ENCODE measurements around the gene QPCTL.

QPCTL gene

GRCh38 chr19:45646345-45646698 is 46.1 kb upstream of the QPCTL start:
- DNase-seq (ENCODE audit: low spot score): no peak
- CTCF ChIA-PET: interaction anchor here (0.7 kb wide), 1 partner anchor 28 kb away, joined by 3 read pairs; no protein-coding TSS in a partner anchor

GRCh38 chr19:45650722-45651121 is 41.7 kb upstream of the QPCTL start:
- no peak overlapping the region for H3K27ac ChIP-seq
- ChIA-PET POLR2A (ENCODE audit: low non-redundant PET) (no interaction called here), CTCF (interaction anchor here (0.6 kb wide), 2 partner anchors 9 to 134 kb away, joined by 5 read pairs; no protein-coding TSS in a partner anchor)
- TF ChIP-seq CTCF (conservative IDR thresholded peaks at IDR 0.05; ENCODE audit: low read depth): no peak
- no peak for DNase-seq (ENCODE audit: low spot score)

More at GRCh38 chr19:45646345-45646698, 46.1 kb upstream of the QPCTL start:
- H3K27ac ChIP-seq: peak overlapping the region; percentile 66
- TF ChIP-seq CTCF (conservative IDR thresholded peaks at IDR 0.05; ENCODE audit: low read depth): no peak
- POLR2A ChIA-PET (ENCODE audit: low non-redundant PET): no interaction called here

GRCh38 chr19:45653634-45654033 is 38.8 kb upstream of the QPCTL start:
- ChIA-PET CTCF (interaction anchor here (0.8 to 1.5 kb wide), 2 partner anchors 11 to 20 kb away, joined by 3 to 4 read pairs; no protein-coding TSS in a partner anchor), POLR2A (ENCODE audit: low non-redundant PET) (no interaction called here)
- H3K27ac ChIP-seq: no peak overlapping the region
- DNase-seq (ENCODE audit: low spot score): no peak
- TF ChIP-seq CTCF (conservative IDR thresholded peaks at IDR 0.05; ENCODE audit: low read depth): no peak

- POLR2A ChIA-PET (ENCODE audit: low non-redundant PET): no interaction called here
- CTCF ChIA-PET: interaction anchor here (0.7 kb wide), 1 partner anchor 45 kb away, joined by 3 read pairs; no protein-coding TSS in a partner anchor
- no peak for TF ChIP-seq CTCF (conservative IDR thresholded peaks at IDR 0.05; ENCODE audit: low read depth)
- DNase-seq (ENCODE audit: low spot score): no peak
- no peak overlapping the region for H3K27ac ChIP-seq
Observed at GRCh38 chr19:45655073-45655472, 37.4 kb upstream of the QPCTL start.

GRCh38 chr19:45657520-45658167 is 34.8 kb upstream of the QPCTL start:
- H3K27ac ChIP-seq: no peak overlapping the region
- CTCF ChIA-PET: no interaction called here

GRCh38 chr19:45659096-45659729 is 33.3 kb upstream of the QPCTL start:
- DNase-seq (ENCODE audit: low spot score): no peak
- no peak overlapping the region for H3K27ac ChIP-seq
- no peak for TF ChIP-seq CTCF (conservative IDR thresholded peaks at IDR 0.05; ENCODE audit: low read depth)
- ChIA-PET POLR2A (ENCODE audit: low non-redundant PET) (no interaction called here), CTCF (no interaction called here)

More at GRCh38 chr19:45657520-45658167, 34.8 kb upstream of the QPCTL start:
- no peak for TF ChIP-seq CTCF (conservative IDR thresholded peaks at IDR 0.05; ENCODE audit: low read depth)
- POLR2A ChIA-PET (ENCODE audit: low non-redundant PET): no interaction called here
- no peak for DNase-seq (ENCODE audit: low spot score)
